HG02884 (cell line): Measurements from ENCODE around the gene MPPE1.
A peak's percentile ranks its signal among the peaks of the same experiment; 100 is the strongest.

Experiments used
- ATAC-seq: cut with Tn5 transposase; IDR thresholded peaks from one replicate; pipeline ENCODE4 v1.9.1; 2021; ENCODE audit warnings: mild to moderate bottlenecking, moderate library complexity; ENCODE audit not compliant: unreplicated experiment

MPPE1 gene

DNA sequence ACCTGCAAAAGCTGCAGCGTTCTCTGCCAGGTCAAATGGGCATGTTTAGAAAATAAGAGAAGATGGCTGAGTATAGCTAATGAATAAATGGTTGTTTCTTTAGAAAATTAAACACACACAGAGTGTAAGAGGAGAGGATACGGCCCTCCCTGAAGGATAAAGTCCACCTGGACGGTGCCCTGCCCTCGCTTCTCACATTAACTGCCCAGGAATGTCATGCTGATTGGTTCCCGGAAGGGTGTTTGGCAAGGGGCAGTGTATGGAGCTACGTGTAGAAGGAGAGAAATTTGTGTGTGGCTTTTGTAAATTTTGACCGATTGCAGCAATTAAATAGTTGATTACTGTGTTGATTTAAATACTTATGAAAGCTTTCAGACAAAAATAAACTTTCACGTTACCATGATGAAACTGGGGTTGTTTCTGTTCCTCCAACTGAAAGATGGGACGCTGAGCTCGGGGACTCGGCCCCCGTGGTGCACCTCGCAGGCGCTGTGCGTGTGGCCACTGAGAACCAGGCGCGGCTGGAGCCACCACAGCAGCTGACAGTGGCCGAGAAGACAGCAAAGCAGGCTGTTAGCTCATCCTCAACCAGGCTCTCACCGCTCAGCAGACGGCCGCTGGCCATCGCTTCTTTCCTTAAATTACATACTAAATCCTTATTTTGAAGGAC is 22.7 kb downstream of the MPPE1 start:
- ATAC-seq = no peak

GRCh38 chr18:11884396-11885030 is 23.6 kb downstream of the MPPE1 start:
- ATAC-seq = no peak

DNA sequence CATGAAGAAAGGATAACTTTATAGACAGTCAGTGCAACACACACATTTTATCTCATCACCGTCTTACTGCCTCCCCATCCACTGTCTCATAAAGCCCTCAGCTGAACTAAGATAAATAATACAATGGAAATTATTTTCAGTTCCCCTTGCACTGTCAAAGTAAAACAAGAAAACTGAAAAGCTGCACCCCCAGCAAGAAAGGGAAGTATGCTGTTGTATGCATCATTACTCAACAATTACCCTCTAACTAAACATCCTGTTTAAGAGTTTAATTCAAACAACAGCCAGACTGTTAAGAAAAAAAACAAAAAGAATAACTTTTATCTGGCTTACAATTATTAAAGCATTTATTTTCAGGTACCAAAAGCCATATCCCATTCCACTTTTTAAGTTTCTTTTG is 25.0 kb downstream of the MPPE1 start:
- ATAC-seq = peak; percentile 73

GRCh38 chr18:11882636-11883035 is 25.5 kb downstream of the MPPE1 start:
- no peak for ATAC-seq

GRCh38 chr18:11880586-11881304 is 27.4 kb downstream of the MPPE1 start:
- no peak for ATAC-seq

- no peak for ATAC-seq
Observed at GRCh38 chr18:11877497-11878135, 30.5 kb downstream of the MPPE1 start.

DNA sequence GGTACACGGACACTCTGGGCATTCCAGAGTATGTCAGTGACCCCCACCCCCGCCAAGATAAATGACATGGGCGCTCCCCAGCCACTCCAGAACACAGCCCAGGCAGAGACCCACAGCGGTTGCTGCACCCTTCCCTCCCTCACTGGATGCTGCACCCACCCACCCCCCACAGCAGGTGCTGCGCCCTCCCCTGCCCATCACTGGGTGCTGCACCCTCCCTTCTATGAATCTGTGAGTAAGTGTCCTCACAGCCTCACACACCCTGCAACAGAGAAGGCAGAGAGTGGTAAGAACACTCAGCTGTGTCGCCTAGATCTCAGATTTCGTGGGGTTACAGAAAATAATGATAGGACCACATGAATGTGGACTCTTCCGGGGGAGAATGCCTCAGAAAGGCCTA is 33.4 kb downstream of the MPPE1 start:
- no peak for ATAC-seq

DNA sequence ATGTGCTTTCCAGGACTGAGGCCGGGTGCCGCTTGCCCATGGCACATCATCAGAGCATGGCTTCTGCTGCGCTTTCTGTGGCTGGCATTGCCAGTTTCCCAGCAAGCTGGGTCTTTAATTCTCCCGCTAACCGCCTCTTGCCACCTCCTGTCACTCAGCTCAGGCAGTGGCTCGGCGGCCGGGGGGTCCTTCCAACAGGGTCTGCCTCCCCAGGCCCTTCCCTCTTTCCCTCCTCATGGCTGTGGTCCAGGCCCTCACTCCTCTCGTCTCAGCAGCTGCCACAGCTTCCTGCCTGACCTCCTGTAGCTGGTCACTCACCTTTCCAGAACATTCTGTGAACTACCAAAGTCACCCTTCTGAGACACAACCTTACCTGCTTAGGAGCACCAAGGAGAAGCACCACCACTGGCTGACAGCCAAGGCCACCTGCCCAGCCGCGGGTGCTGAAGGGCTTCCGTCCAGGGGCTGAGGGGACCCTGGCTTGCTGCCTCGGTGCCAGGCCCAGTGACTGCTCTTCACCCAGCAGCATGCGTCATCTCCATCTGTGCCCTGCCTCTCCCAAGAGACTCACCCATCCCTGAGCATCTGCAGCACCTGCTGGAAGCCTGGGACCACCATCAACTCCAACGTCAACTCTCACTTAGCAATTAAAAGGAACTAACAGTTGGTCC is 34.3 kb downstream of the MPPE1 start:
- ATAC-seq = no peak

DNA sequence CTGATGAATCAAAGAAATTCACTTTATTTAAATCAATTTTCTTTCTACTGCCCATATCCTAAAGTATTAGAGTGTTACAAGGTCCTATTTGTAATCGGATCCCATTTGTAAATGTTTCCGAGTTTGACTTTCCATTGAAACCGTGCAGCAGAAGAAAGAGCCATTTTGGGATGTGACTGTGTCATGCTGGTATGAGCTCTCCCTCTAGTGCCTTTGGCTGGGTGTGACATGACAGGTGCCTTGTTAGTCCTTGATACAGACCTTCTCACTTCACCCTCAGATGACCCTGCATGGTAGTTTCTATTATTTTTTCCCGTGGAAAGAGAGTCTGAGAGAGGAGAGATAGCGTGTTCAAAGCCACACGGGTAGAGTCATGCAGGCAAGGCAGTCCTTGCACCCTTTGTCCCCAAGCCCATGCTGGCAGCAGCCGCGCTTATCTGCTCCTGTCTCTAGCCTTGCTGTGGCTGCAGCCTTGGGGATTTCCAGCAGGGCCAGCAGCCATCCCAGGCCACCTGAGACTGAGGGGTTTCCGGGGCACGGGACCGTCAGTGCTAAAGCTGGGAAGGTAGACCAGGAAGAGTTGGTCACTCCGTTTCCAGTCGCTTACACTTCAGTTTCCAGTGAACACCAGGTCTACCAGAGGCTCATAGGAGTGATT is 35.5 kb downstream of the MPPE1 start:
- no peak for ATAC-seq

DNA sequence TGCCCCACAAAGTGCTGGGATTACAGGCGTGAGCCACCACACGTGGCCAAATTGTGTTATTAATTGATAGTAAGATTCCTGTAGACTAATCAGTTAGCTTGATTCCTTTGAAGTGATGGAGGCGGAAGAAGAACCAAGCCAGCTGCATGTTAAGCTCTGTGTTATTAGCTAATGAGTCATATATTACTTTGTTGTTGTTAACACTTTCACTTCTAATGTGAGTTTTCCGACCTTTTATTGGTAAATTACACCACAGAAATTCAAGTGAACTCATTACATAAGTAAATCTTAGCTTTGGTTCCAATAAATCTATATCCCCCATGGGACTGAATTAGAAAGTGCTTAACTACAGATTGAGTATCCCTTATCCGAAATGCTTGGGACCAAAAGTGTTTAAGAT is 36.6 kb downstream of the MPPE1 start:
- ATAC-seq = no peak

- ATAC-seq = no peak
Observed at GRCh38 chr18:11868230-11868629, 39.9 kb downstream of the MPPE1 start.

GRCh38 chr18:11866764-11867163 is 41.4 kb downstream of the MPPE1 start:
- no peak for ATAC-seq

DNA sequence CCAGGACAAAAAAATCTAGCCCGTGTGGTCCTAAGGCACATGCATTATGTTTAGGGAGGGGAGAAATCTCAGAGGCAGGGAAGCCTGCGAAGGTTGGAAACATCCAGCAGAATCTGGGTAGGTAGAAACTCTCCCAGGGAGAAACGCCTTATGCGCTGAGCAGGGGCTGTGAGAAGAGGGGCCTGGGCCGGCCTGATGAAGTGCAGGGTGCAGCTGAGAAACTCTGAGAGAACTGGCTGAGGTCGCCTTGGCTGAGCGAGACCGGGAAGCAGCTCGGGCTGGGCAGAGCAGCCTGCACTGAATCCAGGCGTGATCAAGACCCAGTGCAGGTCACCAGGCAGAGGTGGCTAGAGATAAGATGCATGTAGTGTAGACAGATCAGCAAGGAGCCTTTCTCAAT is 41.8 kb downstream of the MPPE1 start:
- ATAC-seq = no peak

DNA sequence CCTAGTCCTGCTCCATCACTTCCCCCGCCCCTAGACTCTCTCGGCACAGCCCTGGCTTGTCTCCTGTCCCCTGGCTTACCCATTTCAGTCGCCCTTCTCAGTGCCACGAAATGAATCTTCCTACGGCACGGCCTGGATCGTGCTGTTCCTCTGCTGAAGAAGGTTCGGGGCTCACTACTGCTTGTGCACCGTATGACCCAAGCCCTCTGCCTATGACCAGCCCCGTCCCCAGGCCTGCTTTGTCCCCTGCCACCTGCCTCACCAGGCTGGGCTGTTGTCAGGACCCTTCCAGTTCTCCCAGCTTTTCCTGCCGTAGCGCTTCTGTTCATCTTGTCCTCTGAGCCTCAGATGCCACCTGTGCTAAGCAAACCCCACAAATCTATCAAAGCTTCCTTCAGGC is 43.0 kb downstream of the MPPE1 start:
- no peak for ATAC-seq

GRCh38 chr18:11864471-11864870 is 43.6 kb downstream of the MPPE1 start:
- no peak for ATAC-seq

- no peak for ATAC-seq
Observed at GRCh38 chr18:11862468-11863137, 45.5 kb downstream of the MPPE1 start.

DNA sequence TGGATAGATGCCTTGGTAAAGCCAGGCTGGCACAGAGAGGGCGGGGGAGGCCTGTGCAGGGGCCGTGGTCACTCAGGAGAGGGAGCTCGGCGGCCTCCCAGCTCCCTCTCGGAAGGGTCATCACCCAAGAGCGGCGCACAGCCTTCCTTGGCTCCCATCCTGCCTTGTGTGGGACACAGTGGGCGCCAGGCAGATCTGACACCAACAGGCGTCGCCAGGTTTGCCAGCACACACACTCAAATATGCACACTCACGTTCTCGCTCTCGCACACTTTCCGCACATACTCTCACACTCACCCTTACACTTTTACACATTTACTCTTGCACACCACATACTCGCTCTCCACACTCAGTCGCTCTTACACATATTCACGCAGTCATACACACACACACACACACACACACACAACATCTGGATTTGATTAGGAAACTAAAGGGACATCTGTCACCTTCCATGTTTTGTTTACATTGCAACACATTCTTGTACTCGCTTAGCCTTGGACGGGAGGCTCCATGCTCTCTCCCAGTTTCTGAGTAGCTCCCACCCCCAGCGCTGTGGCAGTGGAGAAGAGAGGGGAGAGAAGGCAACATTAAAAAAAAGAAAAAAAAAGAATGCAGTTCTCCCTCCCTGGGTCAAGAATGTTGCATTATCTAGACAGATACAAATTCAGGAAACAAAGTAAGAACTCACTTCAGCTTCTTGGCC is 46.4 kb downstream of the MPPE1 start:
- ATAC-seq = no peak

DNA sequence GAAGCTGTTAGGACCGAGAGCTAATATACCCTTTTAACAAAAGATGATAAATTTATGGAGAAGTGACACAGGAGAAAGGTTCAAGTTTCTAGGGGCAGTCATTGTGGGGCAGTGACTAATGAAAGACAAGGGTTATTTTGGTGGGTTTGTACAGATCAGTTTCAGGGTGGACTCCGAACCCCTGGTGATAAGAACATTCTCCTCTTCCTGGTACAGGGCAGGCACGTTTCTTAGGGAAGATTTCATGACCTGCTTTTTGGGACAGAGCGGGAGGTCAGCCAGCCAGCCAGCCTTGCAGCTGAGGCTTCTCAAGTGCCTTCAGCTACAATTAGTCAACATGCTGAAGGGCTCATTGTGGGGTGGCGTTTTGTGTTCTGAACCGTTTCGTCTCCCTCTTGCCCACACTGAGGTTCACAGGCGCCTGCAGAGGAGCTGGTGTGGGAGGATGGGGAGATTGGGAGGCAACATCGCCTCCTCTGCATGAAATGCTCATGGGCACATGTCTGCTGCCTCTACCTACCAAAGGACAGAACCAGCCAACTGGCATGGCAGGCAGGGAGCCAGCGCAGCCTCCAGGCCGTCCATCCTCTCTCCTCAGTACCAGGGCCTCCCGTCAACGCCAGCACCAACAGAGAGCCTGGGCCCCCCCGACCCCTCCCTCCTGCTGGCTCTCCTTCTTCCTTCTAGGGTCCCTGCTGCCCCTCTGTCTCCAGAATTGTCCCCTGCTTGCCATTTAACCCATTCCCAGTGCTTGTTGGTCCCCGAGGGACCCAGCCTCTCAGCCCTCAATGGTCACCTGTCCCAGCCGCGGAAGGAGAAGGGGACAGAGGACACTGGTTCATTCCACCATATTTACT is 47.3 kb downstream of the MPPE1 start:
- ATAC-seq = no peak
